Islet precursor cell (in vitro differentiated cells): ENCODE results near the gene EFHD2.
"Not testable (repeated sequence)": the region's sequence is repeated elsewhere in the genome, so short reads cannot be mapped to it uniquely, and the experiment has no call there.

Experiments used
- DNase-seq: peaks from one replicate; pipeline ENCODE4 v3.0.0-alpha.2; 2018

Gene EFHD2

DNA sequence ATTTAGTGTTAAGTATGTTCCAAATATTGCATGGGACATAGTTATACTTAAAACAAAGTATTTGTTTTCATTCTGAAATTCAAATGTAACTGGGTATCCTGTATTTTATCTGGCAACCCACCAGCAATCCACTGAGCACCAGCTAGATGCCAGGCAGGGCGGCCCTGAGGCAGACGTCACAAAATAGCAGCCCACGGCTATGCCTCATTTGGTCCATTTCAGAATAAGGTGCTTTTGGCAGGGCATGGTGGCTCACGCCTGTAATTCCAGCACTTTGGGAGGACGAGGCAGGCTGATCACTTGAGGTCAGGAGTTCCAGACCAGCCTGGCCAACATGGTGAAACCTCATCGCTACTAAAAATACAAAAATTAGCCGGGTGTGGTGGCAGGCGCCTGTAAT, 19.9 kb upstream of the EFHD2 start:
- DNase-seq: not testable (repeated sequence)

GRCh38 chr1:15390667-15391066, 19.0 kb upstream of the EFHD2 start:
- DNase-seq: no peak

DNA sequence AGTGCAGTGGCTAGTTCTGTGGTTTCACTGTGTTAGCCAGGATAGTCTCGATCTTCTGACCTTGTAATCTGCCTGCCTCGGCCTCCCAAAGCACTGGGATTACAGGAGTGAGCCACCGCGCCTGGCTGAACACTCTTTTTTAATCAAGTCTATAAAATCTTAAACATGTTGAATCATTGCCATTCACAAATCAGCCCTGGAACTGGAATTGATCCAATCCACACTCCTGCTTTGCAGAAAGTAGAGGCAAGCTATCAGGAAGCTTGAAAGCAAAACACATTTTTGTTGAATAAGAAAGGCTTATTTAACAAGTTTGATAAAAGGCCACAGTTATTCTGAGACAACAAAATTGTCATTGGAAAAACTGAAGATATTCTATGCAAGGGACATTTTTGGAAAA, 18.3 kb upstream of the EFHD2 start:
- DNase-seq: no peak

- DNase-seq: peak; percentile 72
Measured at GRCh38 chr1:15393475-15394257, 16.0 kb upstream of the EFHD2 start.

DNA sequence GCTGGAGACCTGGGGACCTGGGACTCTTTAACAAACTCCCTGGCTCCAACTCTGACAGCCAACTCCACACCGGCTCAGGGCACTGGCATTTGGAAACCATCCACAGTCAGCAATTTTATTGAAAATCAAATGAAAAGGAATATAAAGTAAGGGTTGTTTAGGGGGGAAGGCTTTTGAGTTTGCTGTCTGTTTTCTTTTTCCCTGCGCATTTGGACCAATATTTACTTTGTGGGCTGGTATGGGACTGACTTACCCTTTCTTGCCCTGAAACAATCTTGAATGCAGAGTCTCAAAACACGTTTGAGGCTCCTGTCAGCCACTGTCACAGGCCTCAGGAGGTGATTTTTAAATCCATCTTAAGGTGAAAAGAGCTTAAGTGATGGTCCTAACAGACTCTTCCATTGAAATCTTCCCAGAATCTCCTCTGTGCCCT, 15.4 kb upstream of the EFHD2 start:
- no peak for DNase-seq

- DNase-seq: no peak
Measured at GRCh38 chr1:15397236-15397635, 12.5 kb upstream of the EFHD2 start.

DNA sequence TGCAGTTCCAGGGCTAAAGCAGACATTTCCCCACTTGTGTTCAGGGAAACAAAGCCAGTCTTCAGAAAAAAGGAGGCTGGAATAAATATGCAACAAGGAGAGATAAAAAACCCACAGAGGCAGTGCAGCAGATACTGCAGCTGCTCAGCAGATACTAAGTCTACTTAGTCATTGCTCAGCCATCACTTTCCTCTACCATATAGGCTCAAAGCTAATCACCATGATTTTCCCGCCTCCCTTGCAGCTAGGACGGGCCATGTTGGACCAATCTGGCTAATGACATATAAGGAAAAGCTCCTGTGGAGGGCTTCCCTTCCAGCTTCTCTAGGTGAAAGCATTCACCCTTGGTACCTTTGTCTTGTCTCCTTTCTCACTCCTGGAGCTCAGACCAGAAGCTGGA, 10.0 kb upstream of the EFHD2 start:
- no peak for DNase-seq

GRCh38 chr1:15400627-15401026, 9.1 kb upstream of the EFHD2 start:
- DNase-seq: no peak

DNA sequence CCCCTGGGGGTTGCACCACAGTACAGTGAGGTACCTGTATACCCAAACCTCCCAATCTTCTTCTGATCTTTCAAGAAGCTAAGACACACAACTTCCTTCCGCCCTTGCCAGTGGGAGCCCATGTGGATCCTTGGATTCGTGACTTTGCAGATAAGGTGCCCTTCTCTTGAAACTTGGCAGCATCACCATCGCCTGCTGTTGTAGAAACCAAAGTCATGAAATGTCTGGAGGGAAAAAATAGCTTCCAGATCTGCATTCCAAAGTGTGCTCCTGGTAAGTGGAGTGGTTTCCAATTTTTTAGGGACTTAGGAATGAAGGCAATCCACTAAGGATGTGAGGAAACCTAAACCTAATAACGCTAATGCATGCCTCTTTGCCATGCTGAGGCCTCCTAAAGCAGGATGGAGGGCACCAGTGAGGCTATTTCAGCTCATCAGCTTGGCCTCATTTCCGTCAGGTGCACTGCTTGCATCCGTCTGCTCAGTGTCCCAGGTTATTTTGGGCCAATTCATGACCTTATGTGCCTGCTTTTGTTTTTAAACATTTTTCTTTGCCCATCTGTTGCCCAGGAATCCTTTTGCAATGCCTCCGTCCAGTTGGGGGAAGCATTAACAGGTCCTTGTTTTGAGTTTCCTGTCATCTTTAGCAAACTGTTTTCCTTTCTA, 8.2 kb upstream of the EFHD2 start:
- DNase-seq: no peak

- no peak for DNase-seq
Measured at GRCh38 chr1:15402809-15403450, 6.8 kb upstream of the EFHD2 start.

GRCh38 chr1:15403962-15404580, 5.6 kb upstream of the EFHD2 start:
- DNase-seq: no peak

- DNase-seq: peak; percentile 76
Measured at GRCh38 chr1:15405106-15405850, 4.4 kb upstream of the EFHD2 start.

DNA sequence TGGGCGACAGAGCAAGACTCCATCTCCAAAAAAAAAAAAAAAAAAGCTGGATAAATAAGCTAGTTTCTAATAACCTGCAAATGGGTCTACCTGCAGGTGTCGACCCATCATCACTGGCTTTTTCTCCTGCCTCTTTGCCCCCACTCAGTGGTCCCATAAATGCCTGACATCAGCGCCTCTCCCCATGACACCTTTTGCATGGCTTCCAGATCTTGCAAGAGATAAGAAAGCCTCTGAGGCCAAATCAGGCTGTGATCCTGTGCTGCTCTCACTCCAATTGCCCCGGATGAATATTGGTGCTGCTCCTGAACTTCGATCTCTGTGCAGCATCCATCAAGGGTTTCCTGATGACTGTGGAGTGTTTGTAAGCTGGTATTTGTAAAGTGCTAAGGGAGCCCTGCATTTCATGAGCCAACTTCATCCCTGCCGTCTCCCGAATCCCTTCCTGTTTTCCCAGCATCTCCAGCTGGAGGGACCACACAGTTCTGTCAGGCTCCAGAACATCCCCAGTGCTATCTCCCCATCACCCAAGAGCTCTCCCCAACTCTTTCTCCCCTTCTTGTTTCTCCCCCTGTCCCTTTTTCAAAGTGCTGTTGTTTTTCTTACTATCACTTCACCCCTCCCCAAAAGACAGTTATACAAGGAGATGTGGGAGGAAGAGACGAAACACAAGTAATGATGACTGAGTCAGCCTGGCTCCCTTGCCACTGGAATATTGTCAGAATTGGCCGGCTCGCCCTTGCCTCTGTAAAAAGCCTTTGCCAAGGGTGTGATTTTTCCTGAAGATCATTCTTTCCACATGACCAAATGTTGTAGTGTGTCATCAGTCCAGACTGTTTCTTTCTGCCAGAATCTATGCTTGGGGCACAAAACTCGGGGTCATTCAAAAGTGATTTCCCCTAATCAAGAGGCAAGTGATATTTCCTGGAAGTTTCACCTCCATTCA, 2.8 kb upstream of the EFHD2 start:
- no peak for DNase-seq

- DNase-seq: no peak
Measured at GRCh38 chr1:15407580-15407979, 2.1 kb upstream of the EFHD2 start.

DNA sequence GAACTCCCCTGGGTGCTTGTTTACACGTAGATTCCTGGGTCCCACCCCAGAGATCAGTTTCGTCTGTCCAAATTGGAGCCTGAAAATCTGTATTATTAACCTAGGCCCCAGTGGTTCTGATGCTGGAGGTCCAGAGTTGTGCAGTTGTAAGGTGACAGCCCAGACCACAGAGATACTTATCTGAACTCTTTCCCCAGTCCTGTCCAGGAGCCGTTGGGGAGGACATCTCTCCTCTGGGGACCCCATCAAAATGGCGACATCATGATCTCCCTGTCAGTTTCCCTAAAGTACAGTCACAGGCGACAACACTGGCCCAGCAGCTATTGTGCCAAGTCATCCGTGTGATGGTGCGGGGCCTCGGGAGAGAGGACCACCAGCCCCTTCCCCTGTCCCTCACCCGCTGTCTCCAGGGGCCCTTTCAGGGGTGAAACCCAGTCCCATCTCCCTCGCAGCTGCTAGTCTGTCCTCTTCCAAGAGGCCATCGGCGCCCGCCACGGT, 749 bp upstream of the EFHD2 start:
- DNase-seq: no peak

DNA sequence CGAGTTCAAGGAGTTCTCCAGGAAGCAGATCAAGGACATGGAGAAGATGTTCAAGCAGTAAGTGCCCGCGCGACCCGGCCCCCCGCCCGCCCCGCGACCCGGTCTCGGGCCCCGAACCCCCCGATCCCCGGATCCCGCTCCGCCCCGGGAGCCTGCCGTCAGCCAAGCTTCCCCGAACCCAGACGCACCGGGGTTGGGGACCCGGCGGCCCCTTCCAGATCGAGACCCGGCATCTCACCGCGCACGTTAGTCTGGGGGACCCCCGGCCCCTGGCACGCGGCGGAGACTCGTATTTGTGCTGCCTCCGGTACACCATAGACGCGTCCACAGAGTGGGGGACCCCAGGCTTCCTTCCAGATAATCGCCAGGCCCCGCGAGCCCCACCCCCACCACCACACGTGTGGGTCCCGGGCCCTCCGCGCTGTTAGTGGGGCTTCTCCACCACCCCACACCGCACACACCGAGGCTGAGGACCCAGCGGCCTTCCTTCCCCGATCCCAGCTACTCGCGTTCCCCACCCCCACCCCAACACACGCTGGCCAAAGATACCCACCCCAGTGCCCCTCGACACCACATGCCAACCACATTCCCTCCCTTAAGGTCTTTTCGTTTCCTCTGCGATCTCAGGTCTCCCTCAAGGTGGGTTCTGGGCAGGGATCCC, 665 bp downstream of the EFHD2 start:
- DNase-seq: no peak

DNA sequence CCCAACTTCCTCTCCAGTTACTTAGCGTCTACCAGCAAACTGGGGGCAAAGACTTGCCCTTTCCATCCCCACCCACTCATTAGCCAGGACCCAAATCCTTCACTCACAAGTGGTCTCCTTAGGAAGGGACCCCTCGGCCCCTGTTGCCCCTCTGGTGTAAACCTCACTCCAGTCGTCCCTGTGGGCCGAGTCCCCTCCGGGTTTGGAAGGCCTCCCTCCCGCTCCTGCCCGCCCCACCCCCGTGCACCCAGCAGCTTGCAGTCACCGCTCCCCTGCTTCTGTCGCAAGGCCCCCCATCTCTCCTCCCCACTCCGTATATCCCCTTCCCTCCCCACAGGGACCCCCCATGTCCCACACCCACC, 1.2 kb downstream of the EFHD2 start:
- no peak for DNase-seq

- no peak for DNase-seq
Measured at GRCh38 chr1:15411593-15412137, 2.0 kb downstream of the EFHD2 start.

DNA sequence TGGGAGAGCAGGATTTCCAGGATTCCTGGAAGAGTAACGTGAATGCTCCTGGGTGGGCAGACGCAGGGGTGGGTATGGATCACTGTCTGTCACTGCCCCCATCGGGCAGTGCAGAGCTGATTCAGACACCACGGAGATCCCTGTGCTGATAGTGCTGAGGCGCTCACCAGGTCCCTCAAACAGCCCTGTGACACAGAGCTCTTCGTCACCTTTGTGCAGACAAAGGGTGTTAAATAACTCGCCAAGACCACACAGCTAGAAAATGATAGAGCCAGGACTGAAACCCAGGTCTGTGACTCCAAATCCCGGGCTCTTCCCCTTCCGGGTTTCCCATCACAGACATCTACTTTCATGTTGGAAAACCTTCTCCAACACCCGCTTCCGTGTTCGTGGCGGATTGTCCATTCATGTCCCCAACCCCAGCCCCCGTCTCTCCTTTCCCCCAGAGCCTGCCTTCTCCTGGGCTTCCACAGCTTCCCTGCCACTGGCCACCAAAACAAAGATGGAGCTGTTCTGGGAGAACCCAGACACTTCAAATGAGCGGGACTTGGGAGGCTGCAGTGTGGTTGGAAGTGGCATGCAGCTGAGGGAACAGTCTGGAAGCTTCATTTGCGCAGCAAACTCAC, 2.6 kb downstream of the EFHD2 start:
- no peak for DNase-seq

DNA sequence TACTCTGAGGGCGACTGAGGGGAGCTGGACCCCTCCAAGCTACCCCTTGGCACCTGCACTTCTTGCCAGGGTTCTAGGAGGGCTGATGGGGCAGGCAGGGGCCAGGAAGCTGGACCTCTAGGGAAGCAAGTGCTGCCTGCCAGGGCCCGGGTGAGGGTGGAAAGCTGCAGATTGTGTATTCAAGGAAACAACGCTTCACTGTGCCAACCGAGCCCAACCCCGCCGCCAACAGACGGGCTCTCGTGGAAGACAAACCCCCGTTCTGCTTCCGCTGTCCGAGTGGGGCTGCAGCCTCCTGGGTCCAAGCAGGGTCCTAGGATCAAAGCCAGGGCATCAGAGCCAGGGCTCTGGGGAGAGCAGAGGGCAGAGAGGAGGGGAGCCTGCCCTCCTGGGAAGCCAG, 3.2 kb downstream of the EFHD2 start:
- DNase-seq: no peak
